CD8-positive, alpha-beta memory T cell (primary cell): ENCODE data around the gene ST14. TPM values are rescaled to one million over a fixed set of nuclear protein-coding genes. Genes with fewer than 3 reads are reported as not detected.

Experiments used
- CTCF ChIA-PET: fragments of 350-600 bp; sonication (Branson Sonifier 250); formaldehyde crosslinking; loops from one replicate; lab custom pipeline; 2021; ENCODE audit warnings: antibody characterized with exemption; lab: Charles Lee
- POLR2A ChIA-PET: fragments of 350-600 bp; sonication (Branson Sonifier 250); formaldehyde crosslinking; loops from one replicate; lab custom pipeline; 2021; ENCODE audit warnings: antibody characterized with exemption; lab: Charles Lee
- DNase-seq, 5 donors: peaks; one replicate each; pipeline versions ENCODE4 v3.0.0 to v3.0.0-alpha.2; 2020 to 2022; ENCODE audit warnings: mixed read lengths in 1 of 5
- H3K27ac ChIP-seq: one replicate; pipeline ENCODE4 v1.7.0; 2013; ENCODE audit warnings: low read depth, mild to moderate bottlenecking, low read length, moderate library complexity
- H3K27me3 ChIP-seq: 2 replicates; pipeline ENCODE4 v1.7.0; 2013; ENCODE audit warnings: low read length, mild to moderate bottlenecking; ENCODE audit not compliant: insufficient read depth, poor library complexity, severe bottlenecking
- H3K36me3 ChIP-seq: 2 replicates; pipeline ENCODE4 v1.7.0; 2013; ENCODE audit warnings: mild to moderate bottlenecking, low read length, moderate library complexity; ENCODE audit not compliant: insufficient read depth
- H3K4me1 ChIP-seq: 2 replicates; pipeline ENCODE4 v1.7.0; 2013; ENCODE audit warnings: mild to moderate bottlenecking, low read length, moderate library complexity; ENCODE audit not compliant: insufficient read depth
- H3K4me3 ChIP-seq: 2 replicates; pipeline ENCODE4 v1.7.0; 2013; ENCODE audit warnings: mild to moderate bottlenecking, low read length
- H3K9me3 ChIP-seq: 2 replicates; pipeline ENCODE4 v1.7.0; 2013; ENCODE audit warnings: mild to moderate bottlenecking, low read length
- H3K27ac Mint-ChIP-seq, 8 donors: one replicate each; pipeline ENCODE4 v1.8.0; 2020 to 2021; ENCODE audit warnings: mixed read lengths in 8 of 8, mild to moderate bottlenecking in 6 of 8, inconsistent platforms in 3 of 8, moderate library complexity in 3 of 8
- H3K27me3 Mint-ChIP-seq, 2 donors: one replicate each; pipeline ENCODE4 v1.8.0; 2020 to 2021; ENCODE audit warnings: mixed read lengths in 2 of 2, mild to moderate bottlenecking in 1 of 2, moderate library complexity in 1 of 2
- H3K36me3 Mint-ChIP-seq, 3 donors: one replicate each; pipeline ENCODE4 v1.8.0; 2020 to 2021; ENCODE audit warnings: mixed read lengths in 3 of 3, inconsistent platforms in 1 of 3, mild to moderate bottlenecking in 1 of 3
- H3K4me1 Mint-ChIP-seq, 3 donors: one replicate each; pipeline ENCODE4 v1.8.0; 2020 to 2021; ENCODE audit warnings: mixed read lengths in 3 of 3, inconsistent platforms in 1 of 3, mild to moderate bottlenecking in 1 of 3
- H3K4me3 Mint-ChIP-seq, 7 donors: one replicate each; pipeline ENCODE4 v1.8.0; 2020 to 2021; ENCODE audit warnings: mixed read lengths in 7 of 7, mild to moderate bottlenecking in 6 of 7, moderate library complexity in 4 of 7, inconsistent platforms in 2 of 7
- H3K9me3 Mint-ChIP-seq, 5 donors: one replicate each; pipeline ENCODE4 v1.8.0; 2020 to 2022; ENCODE audit warnings: mixed read lengths in 5 of 5, mild to moderate bottlenecking in 3 of 5, moderate library complexity in 2 of 5, inconsistent platforms in 1 of 5
- polyA plus RNA-seq: library from polyadenylated mRNA; unstranded; fragments of 300-500 nt; fragmentation: Illumina TruSeq; gene quantifications from one replicate; pipeline ENCODE4 v1.2.3, GENCODE V29; 2021
- total RNA-seq, 2 experiments: library from RNA; stranded (reverse); gene quantifications; one replicate each; pipeline ENCODE4 v1.2.3, GENCODE V29; 2021

ST14 gene
- total and polyA plus RNA-seq, 3 experiments from 2014 or later: 0.18 to 0.35 TPM; not detected in 1

- DNase-seq: peak in 4 of 5 donors; percentile 3 to 51 (median 24)
- Histone ChIP-seq H3K4me3 (peak overlapping the region; percentile 5), H3K9me3 (no peaks in the 10 kb centered on the region), H3K36me3 (no peaks in the 10 kb centered on the region), H3K27me3 (no peaks in the 10 kb centered on the region), H3K4me1 (peaks cover 27% of the 10 kb centered on the region), H3K27ac (no peak overlapping the region)
- H3K4me3 Mint-ChIP-seq: peak overlapping the region in 6 of 7 donors; percentile 13 to 85 (median 65)
- H3K27me3 Mint-ChIP-seq: no peaks in the 10 kb centered on the region
- ChIA-PET POLR2A (interaction anchor here (0.9 kb wide), 1 partner anchor 117 kb away, joined by 3 read pairs; no protein-coding TSS in a partner anchor), CTCF (interaction anchor here (1.7 to 2.2 kb wide), 2 partner anchors 11 to 14 kb away, joined by 8 to 9 read pairs; no protein-coding TSS in a partner anchor)
- H3K27ac Mint-ChIP-seq: peak overlapping the region in 5 of 8 donors; percentile 1 to 76 (median 22)
- H3K36me3 Mint-ChIP-seq: peaks cover 9 to 36% (median 21%) of the 10 kb centered on the region in 3 donors
- peaks cover 37 to 43% (median 41%) of the 10 kb centered on the region in 3 donors for H3K4me1 Mint-ChIP-seq
- H3K9me3 Mint-ChIP-seq: no peaks in the 10 kb centered on the region
These were observed 40.8 kb upstream of the ST14 start for GRCh38 chr11:130118636-130119387.

GRCh38 chr11:130120045-130120444 is 39.5 kb upstream of the ST14 start:
- Mint-ChIP-seq H3K4me3 (no peak overlapping the region), H3K36me3 (peaks cover 11 to 40% (median 22%) of the 10 kb centered on the region in 3 donors), H3K4me1 (peaks cover 37 to 43% (median 41%) of the 10 kb centered on the region in 3 donors), H3K27me3 (no peaks in the 10 kb centered on the region), H3K27ac (peak overlapping the region in 2 of 8 donors; percentile 17 to 43), H3K9me3 (no peaks in the 10 kb centered on the region)
- Histone ChIP-seq H3K36me3 (no peaks in the 10 kb centered on the region), H3K4me3 (no peak overlapping the region), H3K27me3 (no peaks in the 10 kb centered on the region), H3K27ac (no peak overlapping the region), H3K9me3 (no peaks in the 10 kb centered on the region), H3K4me1 (peaks cover 27% of the 10 kb centered on the region)
- ChIA-PET CTCF (interaction anchor here (1.7 to 2.2 kb wide), 2 partner anchors 10 to 12 kb away, joined by 8 to 9 read pairs; no protein-coding TSS in a partner anchor), POLR2A (no interaction called here)
- DNase-seq: no peak

GRCh38 chr11:130121445-130121978 is 38.1 kb upstream of the ST14 start:
- Histone ChIP-seq H3K27ac (no peak overlapping the region), H3K4me3 (no peak overlapping the region), H3K4me1 (peaks cover 27% of the 10 kb centered on the region), H3K27me3 (no peaks in the 10 kb centered on the region), H3K9me3 (no peaks in the 10 kb centered on the region), H3K36me3 (no peaks in the 10 kb centered on the region)
- Mint-ChIP-seq H3K27ac (peak overlapping the region in 1 of 8 donors; percentile 11), H3K4me1 (peaks cover 37 to 43% (median 41%) of the 10 kb centered on the region in 3 donors), H3K9me3 (no peaks in the 10 kb centered on the region), H3K27me3 (no peaks in the 10 kb centered on the region), H3K36me3 (peaks cover 11 to 50% (median 21%) of the 10 kb centered on the region in 3 donors), H3K4me3 (no peak overlapping the region)
- POLR2A ChIA-PET: interaction anchor here (0.6 kb wide), 1 partner anchor 227 kb away, joined by 3 read pairs; no protein-coding TSS in a partner anchor
- DNase-seq: peak in 1 of 5 donors; percentile 25
- CTCF ChIA-PET: interaction anchor here (3.3 kb wide), 1 partner anchor 11 kb away, joined by 14 read pairs; no protein-coding TSS in a partner anchor

GRCh38 chr11:130122141-130122575 is 37.4 kb upstream of the ST14 start:
- Mint-ChIP-seq H3K27me3 (no peaks in the 10 kb centered on the region), H3K4me3 (no peak overlapping the region), H3K4me1 (peaks cover 37 to 43% (median 41%) of the 10 kb centered on the region in 3 donors), H3K27ac (no peak overlapping the region), H3K9me3 (no peaks in the 10 kb centered on the region), H3K36me3 (peaks cover 11 to 56% (median 21%) of the 10 kb centered on the region in 3 donors)
- Histone ChIP-seq H3K27me3 (no peaks in the 10 kb centered on the region), H3K4me3 (no peak overlapping the region), H3K9me3 (no peaks in the 10 kb centered on the region), H3K27ac (no peak overlapping the region), H3K4me1 (peaks cover 27% of the 10 kb centered on the region), H3K36me3 (no peaks in the 10 kb centered on the region)
- ChIA-PET POLR2A (no interaction called here), CTCF (interaction anchor here (3.3 kb wide), 1 partner anchor 10 kb away, joined by 14 read pairs; no protein-coding TSS in a partner anchor)
- no peak for DNase-seq

DNA sequence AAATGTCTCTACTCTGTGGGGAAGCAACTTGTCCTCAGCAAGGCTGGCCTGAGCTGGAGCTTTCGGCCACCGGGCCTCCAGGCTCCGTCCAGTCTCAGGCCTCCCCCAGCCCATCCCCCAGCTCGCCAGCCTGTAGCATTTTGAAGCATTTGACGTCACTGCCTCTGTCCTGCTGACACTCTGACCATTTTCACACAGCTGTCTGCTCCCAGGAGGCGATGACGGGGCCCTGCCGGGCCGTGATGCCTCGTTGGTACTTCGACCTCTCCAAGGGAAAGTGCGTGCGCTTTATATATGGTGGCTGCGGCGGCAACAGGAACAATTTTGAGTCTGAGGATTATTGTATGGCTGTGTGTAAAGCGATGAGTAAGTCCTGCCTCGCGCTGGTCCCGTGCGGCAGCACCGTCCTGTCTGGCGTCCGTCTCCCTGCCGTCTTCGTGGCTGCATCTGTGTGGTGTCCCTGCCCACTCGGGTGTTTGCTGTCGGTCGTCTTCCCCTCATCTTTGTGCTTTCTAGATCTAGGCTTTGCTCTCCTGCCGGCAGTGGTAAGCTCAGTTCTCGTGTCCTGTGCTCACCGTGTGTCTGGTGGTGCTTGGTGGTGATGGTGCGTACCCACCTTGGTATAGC is 36.1 kb upstream of the ST14 start:
- ChIA-PET CTCF (interaction anchor here (1.2 to 3.3 kb wide), 2 partner anchors 9 to 200 kb away, joined by 3 to 14 read pairs; no protein-coding TSS in a partner anchor), POLR2A (interaction anchor here (0.6 kb wide), 1 partner anchor 122 kb away, joined by 3 read pairs; no protein-coding TSS in a partner anchor)
- no peaks in the 10 kb centered on the region for H3K27me3 Mint-ChIP-seq
- peaks cover 16% of the 10 kb centered on the region for H3K4me1 ChIP-seq
- no peaks in the 10 kb centered on the region for H3K9me3 Mint-ChIP-seq
- H3K36me3 ChIP-seq: peaks cover 4% of the 10 kb centered on the region
- no peak for DNase-seq
- peaks cover 11 to 68% (median 21%) of the 10 kb centered on the region in 3 donors for H3K36me3 Mint-ChIP-seq
- H3K27ac ChIP-seq: no peak overlapping the region
- H3K9me3 ChIP-seq: no peaks in the 10 kb centered on the region
- H3K4me3 ChIP-seq: no peak overlapping the region
- no peak overlapping the region for H3K27ac Mint-ChIP-seq
- peaks cover 31 to 37% (median 34%) of the 10 kb centered on the region in 3 donors for H3K4me1 Mint-ChIP-seq
- H3K27me3 ChIP-seq: no peaks in the 10 kb centered on the region
- H3K4me3 Mint-ChIP-seq: no peak overlapping the region

- Mint-ChIP-seq H3K4me1 (peaks cover 25 to 31% (median 29%) of the 10 kb centered on the region in 3 donors), H3K27me3 (no peaks in the 10 kb centered on the region), H3K9me3 (no peaks in the 10 kb centered on the region), H3K4me3 (no peak overlapping the region), H3K36me3 (peaks cover 11 to 74% (median 22%) of the 10 kb centered on the region in 3 donors), H3K27ac (no peak overlapping the region)
- DNase-seq: no peak
- Histone ChIP-seq H3K27me3 (no peaks in the 10 kb centered on the region), H3K4me1 (peaks cover 10% of the 10 kb centered on the region), H3K4me3 (no peak overlapping the region), H3K36me3 (peaks cover 10% of the 10 kb centered on the region), H3K27ac (no peak overlapping the region), H3K9me3 (no peaks in the 10 kb centered on the region)
- CTCF ChIA-PET: interaction anchor here (1.2 to 3.3 kb wide), 2 partner anchors 8 to 200 kb away, joined by 3 to 14 read pairs; no protein-coding TSS in a partner anchor
- POLR2A ChIA-PET: no interaction called here
These were observed 35.5 kb upstream of the ST14 start for GRCh38 chr11:130124096-130124495.

DNA sequence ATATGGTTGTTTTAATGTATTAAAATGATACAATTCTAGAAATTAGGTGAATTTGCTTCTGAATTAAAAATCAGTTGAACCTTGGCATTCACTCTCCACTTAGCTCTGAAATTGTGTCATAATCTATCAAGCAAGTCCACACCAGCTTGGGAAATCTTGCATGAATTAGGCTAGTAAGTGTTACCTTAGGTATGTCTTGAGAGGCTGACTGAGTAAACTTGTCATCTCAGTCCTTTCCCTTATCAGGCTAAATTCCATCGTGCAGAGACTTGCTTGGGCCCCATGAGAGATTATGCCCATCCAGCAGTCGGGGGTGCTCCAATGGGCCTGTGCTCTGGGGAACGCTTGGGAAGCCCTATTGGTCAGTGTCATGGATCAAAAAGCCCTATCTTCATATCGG is 33.9 kb upstream of the ST14 start:
- Mint-ChIP-seq H3K4me3 (no peak overlapping the region), H3K27ac (no peak overlapping the region), H3K36me3 (peaks cover 11 to 84% (median 28%) of the 10 kb centered on the region in 3 donors), H3K9me3 (no peaks in the 10 kb centered on the region), H3K4me1 (peaks cover 15 to 18% (median 16%) of the 10 kb centered on the region in 3 donors), H3K27me3 (no peaks in the 10 kb centered on the region)
- peaks cover 6% of the 10 kb centered on the region for H3K4me1 ChIP-seq
- no peaks in the 10 kb centered on the region for H3K9me3 ChIP-seq
- H3K27ac ChIP-seq: no peak overlapping the region
- H3K27me3 ChIP-seq: no peaks in the 10 kb centered on the region
- no peak for DNase-seq
- no peak overlapping the region for H3K4me3 ChIP-seq
- peaks cover 12% of the 10 kb centered on the region for H3K36me3 ChIP-seq
- POLR2A ChIA-PET: no interaction called here
- CTCF ChIA-PET: interaction anchor here (2.2 kb wide), 1 partner anchor 133 kb away, joined by 6 read pairs; no protein-coding TSS in a partner anchor
